Endothelial cell (in vitro differentiated cells): ENCODE data around the gene HIVEP1. TPM values are rescaled to one million over a fixed set of nuclear protein-coding genes. Genes with fewer than 3 reads are reported as not detected.

Experiments used
- DNase-seq: peaks from one replicate; pipeline ENCODE4 v3.0.0; 2021; ENCODE audit warnings: low spot score
- H3K27ac Mint-ChIP-seq: one replicate; pipeline ENCODE4 v1.8.0; 2021; ENCODE audit warnings: mixed read lengths, inconsistent platforms; ENCODE audit not compliant: unreplicated experiment
- H3K27me3 Mint-ChIP-seq: one replicate; pipeline ENCODE4 v1.8.0; 2021; ENCODE audit warnings: mild to moderate bottlenecking, moderate library complexity, mixed read lengths, inconsistent platforms; ENCODE audit not compliant: unreplicated experiment
- H3K36me3 Mint-ChIP-seq: one replicate; pipeline ENCODE4 v1.8.0; 2021; ENCODE audit warnings: mild to moderate bottlenecking, low read depth, mixed read lengths, inconsistent platforms; ENCODE audit not compliant: unreplicated experiment
- H3K4me1 Mint-ChIP-seq: one replicate; pipeline ENCODE4 v1.8.0; 2021; ENCODE audit warnings: mild to moderate bottlenecking, mixed read lengths, inconsistent platforms; ENCODE audit not compliant: unreplicated experiment
- H3K4me3 Mint-ChIP-seq: one replicate; pipeline ENCODE4 v1.8.0; 2021; ENCODE audit warnings: mild to moderate bottlenecking, mixed read lengths, inconsistent platforms; ENCODE audit not compliant: unreplicated experiment
- H3K9me3 Mint-ChIP-seq: one replicate; pipeline ENCODE4 v1.8.0; 2021; ENCODE audit warnings: mixed read lengths, inconsistent platforms; ENCODE audit not compliant: unreplicated experiment
- CTCF ChIP-seq: fragments of 200-600 bp; sonication (generic); IDR thresholded peaks from one replicate; pipeline ENCODE4 v1.5.0; 2021; ENCODE audit warnings: antibody characterized with exemption; ENCODE audit not compliant: unreplicated experiment
- total RNA-seq: library from RNA; stranded (reverse); fragmentation: NEBNext Ultra II Directional; extraction: Animal tissue kit (Norgen Biotek cat#: 25700); gene quantifications from one replicate; pipeline ENCODE4 v1.2.1, GENCODE V29; 2021; ENCODE audit not compliant: unreplicated experiment

The HIVEP1 gene
- total RNA-seq, 1 donor from 2014 or later = 19.0 TPM

GRCh38 chr6:12077021-12077710 lies 65.1 kb downstream of the HIVEP1 start:
- Mint-ChIP-seq H3K9me3 (no peaks in the 10 kb centered on the region), H3K36me3 (no peaks in the 10 kb centered on the region), H3K27ac (no peak overlapping the region), H3K4me1 (peaks cover 21% of the 10 kb centered on the region), H3K4me3 (no peak overlapping the region), H3K27me3 (no peaks in the 10 kb centered on the region)
- DNase-seq = no peak
- TF ChIP-seq CTCF = no peak

GRCh38 chr6:12078014-12078413 lies 65.9 kb downstream of the HIVEP1 start:
- no peak for DNase-seq
- Mint-ChIP-seq H3K9me3 (no peaks in the 10 kb centered on the region), H3K27me3 (no peaks in the 10 kb centered on the region), H3K36me3 (no peaks in the 10 kb centered on the region), H3K4me3 (no peak overlapping the region), H3K27ac (no peak overlapping the region), H3K4me1 (peaks cover 15% of the 10 kb centered on the region)
- TF ChIP-seq CTCF = no peak

- Mint-ChIP-seq H3K9me3 (no peaks in the 10 kb centered on the region), H3K27ac (peak overlapping the region; percentile 20), H3K4me3 (no peak overlapping the region), H3K4me1 (peaks cover 15% of the 10 kb centered on the region), H3K36me3 (no peaks in the 10 kb centered on the region), H3K27me3 (no peaks in the 10 kb centered on the region)
- no peak for TF ChIP-seq CTCF
- no peak for DNase-seq
Measured at GRCh38 chr6:12081771-12082170, 69.7 kb downstream of the HIVEP1 start.

- H3K9me3 Mint-ChIP-seq = no peaks in the 10 kb centered on the region
- no peak for DNase-seq
- H3K27ac Mint-ChIP-seq = no peak overlapping the region
- H3K4me1 Mint-ChIP-seq = peaks cover 15% of the 10 kb centered on the region
- H3K4me3 Mint-ChIP-seq = no peak overlapping the region
- no peak for TF ChIP-seq CTCF
- H3K27me3 Mint-ChIP-seq = no peaks in the 10 kb centered on the region
- H3K36me3 Mint-ChIP-seq = no peaks in the 10 kb centered on the region
Measured at GRCh38 chr6:12082368-12082767, 70.3 kb downstream of the HIVEP1 start.

- no peak for DNase-seq
- Mint-ChIP-seq H3K4me3 (no peak overlapping the region), H3K9me3 (no peaks in the 10 kb centered on the region), H3K4me1 (peaks cover 15% of the 10 kb centered on the region), H3K27me3 (no peaks in the 10 kb centered on the region), H3K27ac (no peak overlapping the region), H3K36me3 (no peaks in the 10 kb centered on the region)
- no peak for TF ChIP-seq CTCF
Measured at GRCh38 chr6:12083302-12083701, 71.2 kb downstream of the HIVEP1 start.
